ENCODE data around the gene C12orf57. TPM values are rescaled to one million over a fixed set of nuclear protein-coding genes. Genes with fewer than 3 reads are reported as not detected.

The C12orf57 gene
- total and polyA plus RNA-seq, 2 of the 8 experiments (the other 6 are each of a cell fraction or from before 2014, with no cell fraction given), result 174 to 993 TPM

- no peak for TF ChIP-seq ATF2 (IDR thresholded peaks at IDR 0.05; ENCODE audit: low read length)
- no peak for TF ChIP-seq TBP (IDR thresholded peaks at IDR 0.05; ENCODE audit: low read depth, low read length)
- TF ChIP-seq SUZ12 (IDR thresholded peaks at IDR 0.05; ENCODE audit: low read length), result no peak
- no peak for TF ChIP-seq CEBPB (IDR thresholded peaks at IDR 0.05; ENCODE audit: low read depth, low read length)
- TF ChIP-seq HDAC2 (IDR thresholded peaks at IDR 0.05; ENCODE audit: borderline replicate concordance in 1 of 2, low read depth in 2 of 2, low read length in 2 of 2), result no peak
- no peak for TF ChIP-seq SIN3A (conservative IDR thresholded peaks at IDR 0.05 in 1 of 2, IDR thresholded peaks at IDR 0.05 in 1 of 2; ENCODE audit: low read depth in 1 of 2, low read length in 2 of 2)
- no peak for TF ChIP-seq EZH2 (IDR thresholded peaks at IDR 0.05; ENCODE audit: low read depth, low read length, severe bottlenecking)
- TF ChIP-seq RAD21 (IDR thresholded peaks at IDR 0.05 in 1 of 2, conservative IDR thresholded peaks at IDR 0.05 in 1 of 2; ENCODE audit: low read depth in 2 of 2, low read length in 2 of 2), result no peak
These were observed 14.1 kb upstream of the C12orf57 start (continued) for GRCh38 chr12:6929466-6930452.

All from H1 (cell line).